HG02938 (cell line): ENCODE results near the gene P2RY2.

Experiments used
- ATAC-seq: cut with Tn5 transposase; IDR thresholded peaks from one replicate; pipeline ENCODE4 v1.9.1; 2021; ENCODE audit warnings: mild to moderate bottlenecking, moderate library complexity; ENCODE audit not compliant: unreplicated experiment

Gene P2RY2

GRCh38 chr11:73281201-73281741 is 63.2 kb downstream of the P2RY2 start:
- ATAC-seq = no peak

GRCh38 chr11:73281796-73282660 is 63.9 kb downstream of the P2RY2 start:
- ATAC-seq = no peak

- no peak for ATAC-seq
These were observed 65.4 kb downstream of the P2RY2 start for GRCh38 chr11:73283276-73284000.

GRCh38 chr11:73284106-73284505 is 66.0 kb downstream of the P2RY2 start:
- ATAC-seq = no peak

GRCh38 chr11:73285721-73286120 is 67.6 kb downstream of the P2RY2 start:
- no peak for ATAC-seq
